ENCODE data around the gene UNC5A.

DNA sequence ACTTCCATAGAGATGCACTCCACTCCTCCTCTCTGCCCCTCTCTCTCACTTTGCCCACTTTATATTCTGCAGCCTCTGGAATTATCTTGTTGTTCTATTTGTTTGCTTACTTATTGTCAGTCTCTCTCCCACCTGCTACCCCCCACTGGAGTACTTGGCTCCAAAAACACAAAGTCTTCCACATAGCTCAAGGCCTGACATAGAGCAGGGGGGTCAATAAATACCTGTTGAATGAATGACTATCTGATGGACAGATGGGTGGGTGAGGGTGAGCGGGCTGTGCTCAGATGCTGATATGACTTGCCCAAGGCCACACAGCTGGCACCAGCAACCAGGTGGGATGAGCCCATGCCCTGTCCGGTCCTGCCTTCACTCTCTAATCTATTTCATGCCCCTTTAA lies 13.4 kb upstream of the UNC5A start:
- TF ChIP-seq, protein P1, sequence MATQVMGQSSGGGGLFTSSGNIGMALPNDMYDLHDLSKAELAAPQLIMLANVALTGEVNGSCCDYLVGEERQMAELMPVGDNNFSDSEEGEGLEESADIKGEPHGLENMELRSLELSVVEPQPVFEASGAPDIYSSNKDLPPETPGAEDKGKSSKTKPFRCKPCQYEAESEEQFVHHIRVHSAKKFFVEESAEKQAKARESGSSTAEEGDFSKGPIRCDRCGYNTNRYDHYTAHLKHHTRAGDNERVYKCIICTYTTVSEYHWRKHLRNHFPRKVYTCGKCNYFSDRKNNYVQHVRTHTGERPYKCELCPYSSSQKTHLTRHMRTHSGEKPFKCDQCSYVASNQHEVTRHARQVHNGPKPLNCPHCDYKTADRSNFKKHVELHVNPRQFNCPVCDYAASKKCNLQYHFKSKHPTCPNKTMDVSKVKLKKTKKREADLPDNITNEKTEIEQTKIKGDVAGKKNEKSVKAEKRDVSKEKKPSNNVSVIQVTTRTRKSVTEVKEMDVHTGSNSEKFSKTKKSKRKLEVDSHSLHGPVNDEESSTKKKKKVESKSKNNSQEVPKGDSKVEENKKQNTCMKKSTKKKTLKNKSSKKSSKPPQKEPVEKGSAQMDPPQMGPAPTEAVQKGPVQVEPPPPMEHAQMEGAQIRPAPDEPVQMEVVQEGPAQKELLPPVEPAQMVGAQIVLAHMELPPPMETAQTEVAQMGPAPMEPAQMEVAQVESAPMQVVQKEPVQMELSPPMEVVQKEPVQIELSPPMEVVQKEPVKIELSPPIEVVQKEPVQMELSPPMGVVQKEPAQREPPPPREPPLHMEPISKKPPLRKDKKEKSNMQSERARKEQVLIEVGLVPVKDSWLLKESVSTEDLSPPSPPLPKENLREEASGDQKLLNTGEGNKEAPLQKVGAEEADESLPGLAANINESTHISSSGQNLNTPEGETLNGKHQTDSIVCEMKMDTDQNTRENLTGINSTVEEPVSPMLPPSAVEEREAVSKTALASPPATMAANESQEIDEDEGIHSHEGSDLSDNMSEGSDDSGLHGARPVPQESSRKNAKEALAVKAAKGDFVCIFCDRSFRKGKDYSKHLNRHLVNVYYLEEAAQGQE (IDR thresholded peaks at IDR 0.05; ENCODE audit: insufficient replicate concordance, low read depth), result no peak
- TF ChIP-seq, protein P2, sequence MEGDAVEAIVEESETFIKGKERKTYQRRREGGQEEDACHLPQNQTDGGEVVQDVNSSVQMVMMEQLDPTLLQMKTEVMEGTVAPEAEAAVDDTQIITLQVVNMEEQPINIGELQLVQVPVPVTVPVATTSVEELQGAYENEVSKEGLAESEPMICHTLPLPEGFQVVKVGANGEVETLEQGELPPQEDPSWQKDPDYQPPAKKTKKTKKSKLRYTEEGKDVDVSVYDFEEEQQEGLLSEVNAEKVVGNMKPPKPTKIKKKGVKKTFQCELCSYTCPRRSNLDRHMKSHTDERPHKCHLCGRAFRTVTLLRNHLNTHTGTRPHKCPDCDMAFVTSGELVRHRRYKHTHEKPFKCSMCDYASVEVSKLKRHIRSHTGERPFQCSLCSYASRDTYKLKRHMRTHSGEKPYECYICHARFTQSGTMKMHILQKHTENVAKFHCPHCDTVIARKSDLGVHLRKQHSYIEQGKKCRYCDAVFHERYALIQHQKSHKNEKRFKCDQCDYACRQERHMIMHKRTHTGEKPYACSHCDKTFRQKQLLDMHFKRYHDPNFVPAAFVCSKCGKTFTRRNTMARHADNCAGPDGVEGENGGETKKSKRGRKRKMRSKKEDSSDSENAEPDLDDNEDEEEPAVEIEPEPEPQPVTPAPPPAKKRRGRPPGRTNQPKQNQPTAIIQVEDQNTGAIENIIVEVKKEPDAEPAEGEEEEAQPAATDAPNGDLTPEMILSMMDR (IDR thresholded peaks at IDR 0.05; ENCODE audit: insufficient read depth, low read length), result no peak
- TF ChIP-seq GABPA (IDR thresholded peaks at IDR 0.05; ENCODE audit: low read depth) (no peak), POLR2AphosphoS5 (IDR thresholded peaks at IDR 0.05; ENCODE audit: low read depth) (no peak), SPI1 (IDR thresholded peaks at IDR 0.05; ENCODE audit: borderline replicate concordance, low read depth) (no peak)
